Fibroblast of skin of left biceps (primary cell): ENCODE results near the gene MAST3.

ENCODE experiments used
- DNase-seq, 2 experiments: peaks; one replicate each; pipeline ENCODE4 v3.0.0-alpha.2; 2013; ENCODE audit warnings: low read depth in 2 of 2

The MAST3 gene

DNA sequence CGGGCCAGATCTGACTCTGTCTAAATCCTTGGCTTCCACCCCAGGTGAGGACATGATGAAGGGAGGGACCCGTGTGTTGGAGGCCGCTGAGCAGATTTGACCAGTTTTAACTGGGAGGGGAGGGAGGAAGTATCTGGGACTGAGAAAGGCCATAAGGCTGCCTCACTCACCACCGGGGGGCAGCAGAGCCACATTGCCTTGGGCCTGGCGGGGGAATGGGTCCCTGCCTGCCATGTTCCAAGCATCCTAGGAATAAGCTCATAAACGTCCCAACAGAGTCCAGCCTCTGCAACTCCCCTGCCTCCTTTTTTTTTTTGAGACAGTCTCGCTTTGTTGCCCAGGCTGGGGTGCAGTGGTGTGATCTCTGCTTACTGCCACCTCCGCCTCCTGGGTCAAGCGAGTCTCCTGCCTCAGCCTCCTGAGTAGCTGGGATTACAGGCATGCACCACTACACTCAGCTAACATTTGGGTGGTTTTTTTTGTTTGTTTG is 15.5 kb downstream of the MAST3 start:
- DNase-seq = peak; percentile 28 to 29

DNA sequence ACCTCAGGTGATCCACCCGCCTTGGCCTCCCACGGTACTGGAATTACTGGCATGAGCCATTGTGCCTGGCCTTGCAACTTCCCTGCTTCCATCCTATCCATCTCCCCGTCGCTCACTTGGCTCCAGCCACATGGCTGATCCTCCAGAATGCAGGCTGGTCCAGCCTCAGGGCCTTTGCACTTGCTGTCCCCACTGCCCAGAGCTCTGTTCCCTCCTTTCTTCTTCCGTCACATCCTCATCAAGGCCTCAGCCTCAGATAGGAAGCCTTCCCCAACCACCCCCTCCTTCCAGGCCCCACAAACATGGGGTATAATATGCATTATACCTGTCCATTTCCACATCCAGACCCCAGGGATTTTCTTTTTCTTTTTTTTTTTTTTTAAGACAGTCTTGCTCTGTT is 16.2 kb downstream of the MAST3 start:
- no peak for DNase-seq

DNA sequence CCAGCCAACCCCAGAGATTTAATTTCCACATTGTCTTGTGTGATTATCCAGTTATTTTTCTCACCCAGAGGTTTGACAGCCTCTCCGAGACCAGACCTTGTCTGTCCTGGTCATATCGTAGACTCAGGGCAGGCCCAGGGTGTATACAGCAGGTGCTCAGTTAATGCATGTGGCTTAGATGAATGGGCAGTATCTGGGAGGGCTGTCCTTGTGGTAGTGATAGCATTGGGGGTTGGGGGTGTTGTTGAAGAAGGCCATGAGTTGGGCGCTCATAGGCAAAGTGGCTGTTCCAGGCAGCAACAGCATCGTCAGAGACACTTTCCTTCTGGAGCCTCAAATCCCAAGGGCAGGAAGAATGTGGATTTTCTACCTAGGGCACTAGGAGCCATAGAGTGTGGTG is 16.9 kb downstream of the MAST3 start:
- DNase-seq = no peak

DNA sequence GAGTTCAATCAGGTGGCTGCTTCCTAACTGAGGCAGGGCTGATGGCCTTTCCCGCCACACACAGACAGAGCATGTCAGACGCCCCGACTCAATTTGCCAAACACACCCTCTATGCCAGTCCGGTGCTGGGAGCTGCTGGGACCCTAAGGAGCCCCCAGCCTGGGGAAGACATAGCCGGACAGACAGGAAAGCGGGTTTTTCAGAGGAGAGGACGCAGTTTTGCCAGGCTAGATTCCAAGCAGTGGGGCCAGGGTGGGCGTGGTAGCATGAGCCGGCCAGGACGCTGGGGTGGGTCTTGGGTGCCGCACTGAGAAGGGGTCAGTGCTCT is 19.8 kb downstream of the MAST3 start:
- DNase-seq = no peak

DNA sequence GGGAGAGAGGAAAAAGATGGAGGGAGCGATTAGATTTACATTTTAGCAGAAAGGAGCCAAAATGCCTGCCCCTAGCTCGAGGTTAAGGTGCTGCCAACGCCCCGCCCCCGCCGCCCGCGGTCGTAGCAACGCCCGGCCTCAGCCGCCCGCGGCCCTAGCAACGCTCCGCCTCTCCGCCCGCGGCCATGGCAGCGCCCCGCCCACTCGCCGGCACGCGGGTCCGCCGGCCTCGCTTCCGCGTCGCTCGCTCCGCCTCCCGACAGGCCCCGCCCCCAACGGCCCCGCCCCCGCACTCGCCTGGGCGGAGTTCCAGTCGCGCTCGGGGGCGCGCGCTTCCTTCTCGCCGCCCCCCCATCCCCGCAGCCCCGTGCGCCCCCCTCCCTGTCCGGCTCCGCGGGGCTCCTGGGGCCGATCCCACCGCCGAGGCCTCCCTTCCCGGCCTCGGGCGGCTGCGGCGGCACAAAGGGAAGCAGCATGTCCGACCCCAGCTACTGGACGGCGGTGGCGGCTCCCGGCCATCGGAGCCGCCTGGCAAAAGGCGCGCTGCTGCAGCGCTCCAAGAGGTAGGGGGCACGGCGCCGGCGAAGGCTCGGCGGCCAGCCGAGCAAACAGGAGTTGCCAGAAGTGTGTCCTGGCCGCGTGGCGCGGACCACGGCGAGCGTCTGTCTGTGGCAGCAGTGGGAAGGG is 20.3 kb downstream of the MAST3 start:
- DNase-seq = peak; percentile 37 to 57

DNA sequence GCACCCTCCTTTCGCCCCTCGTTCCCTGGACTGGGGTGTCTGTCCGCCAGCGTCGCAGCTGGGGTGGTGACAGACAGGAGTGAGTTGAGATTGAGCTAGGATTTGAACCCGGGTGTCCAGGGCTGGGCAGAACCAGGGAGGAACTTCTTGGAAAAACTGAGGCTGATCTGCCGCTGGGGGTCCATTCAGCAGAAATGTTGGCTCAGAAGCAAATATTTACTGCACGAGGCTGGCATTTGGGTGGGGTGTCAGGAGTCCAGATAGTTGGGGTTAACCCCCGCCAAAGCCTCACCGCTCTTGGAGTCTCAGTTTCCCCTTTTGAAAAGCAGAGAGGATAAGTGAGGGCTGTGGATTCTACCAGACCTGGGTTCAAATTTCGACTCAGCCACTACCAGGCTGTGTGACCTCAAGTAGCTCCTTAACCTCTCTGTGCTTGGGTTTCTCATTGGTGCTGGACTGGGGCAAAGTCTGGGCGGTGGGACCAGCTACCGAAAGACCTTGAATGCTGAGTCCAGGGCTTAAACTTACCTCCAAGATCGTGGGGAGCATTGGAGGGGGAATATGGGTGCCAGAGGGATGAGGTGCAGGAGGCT is 20.9 kb downstream of the MAST3 start:
- DNase-seq = no peak

DNA sequence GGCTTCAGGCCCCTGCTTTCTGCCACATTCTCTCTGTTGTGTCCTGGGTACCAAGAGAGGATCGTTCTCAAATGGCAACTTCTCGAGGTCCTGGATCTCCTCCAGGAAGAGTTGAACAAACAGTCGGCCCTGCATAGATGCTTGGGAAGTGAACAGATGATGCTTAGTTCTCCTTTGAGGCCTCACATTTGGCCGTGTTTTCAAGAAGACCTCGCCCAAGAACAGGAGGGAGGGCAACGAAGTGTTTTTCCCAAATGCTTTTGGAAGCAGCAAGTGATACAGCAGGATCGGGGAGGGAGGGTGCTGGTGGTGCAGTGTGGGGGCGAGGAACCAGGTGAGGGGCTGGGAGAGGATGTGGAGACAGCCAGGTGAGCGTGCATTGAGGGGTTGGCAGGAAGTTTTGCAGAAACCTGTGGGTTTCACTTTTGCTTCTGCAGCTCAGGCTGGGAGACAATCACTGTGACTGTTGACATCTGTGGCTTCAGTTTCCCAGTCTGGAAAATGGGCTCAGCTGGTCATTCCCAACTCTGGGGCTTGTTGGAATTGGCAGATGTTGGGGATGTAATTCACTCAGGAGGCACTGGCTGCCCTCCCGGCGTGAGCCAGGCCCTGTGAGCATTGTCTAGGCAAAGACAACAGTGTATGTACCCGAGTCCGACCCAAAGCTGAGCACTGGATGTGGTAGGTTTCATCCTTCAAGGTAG is 21.6 kb downstream of the MAST3 start:
- no peak for DNase-seq

DNA sequence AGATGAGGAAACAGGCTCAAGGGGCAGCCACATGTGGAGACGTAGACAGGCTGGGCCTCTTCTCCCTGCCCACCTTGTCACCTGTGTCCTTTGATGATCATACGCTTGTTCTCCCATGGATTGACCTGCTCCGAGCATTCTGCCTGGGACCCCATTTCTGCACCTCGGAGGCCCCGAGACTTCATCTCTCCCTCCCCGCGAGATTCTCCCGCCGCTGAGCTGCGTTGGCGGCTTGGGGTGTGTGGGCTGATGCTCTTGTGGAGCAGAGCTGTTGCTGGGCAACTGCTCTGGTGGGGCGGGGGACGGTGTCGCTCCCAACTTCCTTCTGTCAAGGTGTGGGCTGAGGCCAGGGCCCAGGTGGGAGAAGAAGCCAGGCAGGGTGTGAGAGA is 22.1 kb downstream of the MAST3 start:
- DNase-seq = no peak

DNA sequence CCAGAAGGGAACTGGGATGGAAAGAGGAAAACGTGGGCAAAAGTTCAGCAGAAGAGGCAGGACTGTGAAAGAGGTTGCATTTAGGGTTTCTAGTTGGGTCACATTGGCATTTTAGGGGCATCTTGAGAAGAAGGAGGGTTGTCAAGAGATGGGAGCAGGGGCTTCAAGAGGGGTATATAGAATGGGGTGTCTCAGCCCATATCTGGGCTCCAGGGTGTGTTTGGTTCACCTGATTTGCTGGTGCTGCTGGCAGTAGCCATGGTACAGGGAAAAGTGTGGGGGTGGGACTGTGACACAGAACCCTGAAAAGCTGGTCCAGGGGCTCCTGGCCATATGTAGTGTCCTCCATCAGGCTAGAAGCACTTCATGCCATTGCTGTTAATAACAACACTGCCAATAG is 22.5 kb downstream of the MAST3 start:
- no peak for DNase-seq

DNA sequence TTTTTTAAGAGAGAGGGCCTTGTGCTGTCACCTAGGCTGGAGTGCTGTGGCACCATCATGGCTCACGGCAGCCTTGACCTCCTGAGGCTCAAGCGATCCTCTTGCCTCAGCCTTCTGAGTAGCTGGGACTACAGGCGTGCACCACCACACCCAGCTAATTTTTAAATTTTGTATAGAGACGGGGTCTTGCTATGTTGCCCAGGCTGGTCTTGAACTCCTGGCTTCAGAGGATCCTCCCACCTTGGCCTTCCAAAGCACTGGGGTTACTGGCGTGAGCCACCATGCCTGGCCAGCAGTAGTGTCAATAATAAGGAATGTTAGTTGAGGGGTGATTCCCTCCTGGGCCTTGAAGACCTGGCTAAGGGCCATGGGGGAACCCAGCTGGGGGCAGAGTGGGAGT is 23.6 kb downstream of the MAST3 start:
- DNase-seq = no peak

DNA sequence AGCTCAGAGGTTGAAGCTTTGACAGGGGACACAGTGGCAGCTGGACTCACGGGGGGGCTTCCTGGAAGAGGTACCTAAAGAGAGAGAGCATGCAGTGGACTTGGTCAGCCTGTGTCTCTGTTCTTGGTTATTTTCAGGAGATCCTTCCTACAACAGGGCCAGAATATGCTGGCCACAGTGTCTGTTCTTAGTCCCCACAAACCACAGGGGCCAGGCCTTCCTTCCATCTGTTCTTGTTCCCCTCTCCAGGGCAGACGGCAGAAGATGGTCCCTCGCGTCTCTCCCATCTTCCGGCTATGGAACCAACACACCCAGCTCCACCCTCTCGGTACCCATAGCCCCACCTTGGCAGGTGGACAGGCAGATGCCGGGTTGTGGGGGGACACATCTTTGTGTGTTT is 24.8 kb downstream of the MAST3 start:
- no peak for DNase-seq

DNA sequence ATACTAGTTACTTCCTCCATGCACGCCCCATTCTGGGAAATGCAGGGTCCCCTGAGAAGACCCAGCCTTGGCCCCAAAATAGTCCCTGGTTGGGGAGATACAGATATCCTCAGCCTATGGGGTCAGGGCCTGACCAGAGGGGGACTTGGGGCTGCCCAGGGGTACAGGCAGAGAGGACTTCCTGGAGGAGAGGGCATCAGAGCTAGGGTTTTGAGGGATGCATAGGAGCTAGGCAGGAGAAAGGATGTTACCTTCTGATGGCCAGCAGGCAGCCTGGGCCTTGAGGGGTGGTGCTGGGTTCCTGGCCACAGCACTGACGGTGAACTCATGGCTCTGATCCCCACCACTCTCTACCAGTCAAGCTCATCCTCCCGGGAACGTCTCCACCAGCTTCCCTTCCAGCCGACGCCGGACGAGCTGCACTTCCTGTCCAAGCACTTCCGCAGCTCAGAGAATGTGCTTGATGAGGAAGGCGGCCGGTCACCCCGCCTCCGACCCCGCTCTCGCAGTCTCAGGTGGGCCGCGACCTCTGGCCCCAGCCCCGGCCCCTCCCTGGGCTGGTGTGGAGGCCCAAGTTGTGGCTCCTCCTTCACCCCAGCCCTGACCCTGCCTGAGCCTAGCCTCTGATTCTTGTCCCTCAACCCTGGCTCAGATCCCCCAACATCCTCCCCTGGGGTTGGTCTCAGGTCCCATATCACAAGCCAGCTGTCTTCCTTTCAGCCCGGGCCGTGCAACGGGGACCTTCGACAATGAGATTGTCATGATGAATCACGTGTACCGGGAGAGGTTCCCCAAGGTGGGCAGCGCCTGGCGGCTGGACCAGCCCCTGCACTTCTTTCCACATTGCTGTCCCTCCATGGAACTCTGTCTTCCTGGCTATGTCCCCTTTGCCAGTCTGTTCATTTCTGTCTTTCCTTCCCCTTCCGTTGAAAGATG is 25.6 kb downstream of the MAST3 start:
- DNase-seq = no peak

DNA sequence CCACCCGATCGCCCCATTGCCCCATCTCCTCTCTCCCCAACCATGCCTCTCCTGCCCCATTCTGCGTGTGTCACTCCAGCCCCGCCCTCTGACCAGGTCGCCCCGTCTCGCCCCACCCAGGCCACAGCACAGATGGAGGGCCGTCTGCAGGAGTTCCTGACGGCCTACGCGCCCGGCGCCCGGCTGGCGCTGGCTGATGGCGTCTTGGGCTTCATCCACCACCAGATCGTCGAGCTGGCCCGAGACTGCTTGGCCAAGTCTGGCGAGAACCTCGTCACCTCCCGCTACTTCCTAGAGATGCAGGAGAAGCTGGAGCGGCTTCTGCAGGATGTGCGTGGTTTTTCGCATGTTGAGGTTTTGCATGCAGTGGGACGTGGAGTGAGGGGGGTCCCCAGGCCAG is 26.2 kb downstream of the MAST3 start:
- no peak for DNase-seq

DNA sequence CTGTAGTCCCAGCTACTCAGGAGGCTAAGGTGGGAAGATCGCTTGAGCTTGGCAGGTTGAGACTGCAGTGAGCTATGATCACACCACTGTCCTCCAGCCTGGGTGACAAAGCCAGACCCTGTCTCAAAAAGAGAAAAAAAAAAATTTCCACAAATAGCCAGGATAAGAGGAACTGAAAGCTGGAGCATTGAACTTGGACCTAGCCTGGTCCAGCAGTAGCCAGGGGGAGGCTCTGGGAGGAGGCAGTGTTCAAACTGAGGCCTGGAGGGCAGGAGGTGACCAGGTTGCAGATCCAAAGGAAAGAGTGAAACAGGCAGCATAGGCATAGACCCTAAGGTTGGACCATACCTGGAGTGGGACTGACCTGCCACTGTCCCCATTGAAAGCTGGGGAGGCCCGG is 28.5 kb downstream of the MAST3 start:
- no peak for DNase-seq

DNA sequence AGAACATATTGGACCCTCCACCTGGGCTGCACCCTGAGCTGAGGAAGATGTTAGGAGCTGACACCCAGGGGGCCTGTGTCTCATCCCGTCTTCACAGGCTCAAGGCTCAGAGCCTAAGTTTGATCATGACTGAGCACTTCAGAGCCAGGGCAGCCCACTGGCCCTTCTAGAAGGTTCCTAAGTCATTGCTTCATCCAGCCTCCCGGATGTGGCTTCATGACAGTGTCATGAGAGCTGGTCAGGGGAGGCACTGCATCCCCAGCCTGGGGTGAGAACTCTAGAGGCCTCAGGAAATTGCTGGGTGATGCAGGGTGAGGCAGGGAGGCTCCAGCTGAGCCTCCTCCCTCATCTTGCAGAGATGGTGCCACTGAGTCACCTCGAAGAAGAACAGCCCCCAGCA is 30.5 kb downstream of the MAST3 start:
- DNase-seq = no peak

DNA sequence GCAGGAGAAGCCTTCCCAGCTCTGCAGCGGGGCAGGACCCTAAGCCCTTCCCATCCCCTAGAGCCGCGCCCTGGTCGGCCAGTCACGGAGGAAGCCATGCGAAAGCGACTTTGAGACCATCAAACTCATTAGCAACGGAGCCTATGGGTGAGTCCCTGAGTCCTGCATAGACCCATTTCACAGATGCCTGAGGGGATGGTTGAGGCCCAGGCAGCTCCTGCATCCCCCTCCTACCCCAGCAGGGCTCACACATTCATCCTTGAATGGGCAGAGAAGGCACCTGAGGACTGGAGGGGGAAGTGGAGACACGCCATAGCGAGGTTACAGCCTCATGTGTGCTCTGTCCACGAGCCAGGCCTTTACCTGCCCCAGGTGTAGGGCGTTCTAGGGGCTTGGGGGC is 31.2 kb downstream of the MAST3 start:
- DNase-seq = no peak

DNA sequence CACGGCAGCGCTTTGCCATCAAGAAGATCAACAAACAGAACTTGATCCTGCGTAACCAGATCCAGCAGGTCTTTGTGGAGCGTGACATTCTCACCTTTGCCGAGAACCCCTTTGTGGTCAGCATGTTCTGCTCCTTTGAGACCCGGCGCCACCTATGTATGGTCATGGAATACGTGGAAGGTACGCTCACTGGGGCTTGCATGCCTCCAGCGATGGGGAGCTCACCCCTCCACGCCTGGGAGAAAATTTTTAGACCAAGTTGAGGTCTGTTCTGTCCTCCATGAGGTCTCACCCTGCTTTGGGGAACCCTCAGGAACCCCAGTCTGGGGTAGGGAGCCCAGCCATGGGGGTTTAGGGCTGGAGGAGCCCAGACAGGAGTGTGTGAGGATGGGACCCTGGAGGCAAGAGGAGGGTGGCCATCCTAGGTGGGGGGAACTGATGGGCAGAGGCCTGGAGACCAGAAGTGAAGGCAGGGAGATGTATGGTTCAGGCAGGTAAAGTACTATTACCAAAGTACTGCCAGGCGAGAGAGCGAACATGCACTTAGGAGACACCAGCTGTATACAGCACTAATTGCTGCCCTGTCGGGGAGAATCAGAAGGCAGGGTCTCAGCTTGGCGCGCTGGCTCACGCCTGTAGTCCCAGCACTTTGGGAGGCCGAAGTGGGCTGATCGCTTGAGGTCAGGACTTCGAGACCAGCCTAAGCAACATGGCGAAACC is 33.1 kb downstream of the MAST3 start:
- DNase-seq = no peak

DNA sequence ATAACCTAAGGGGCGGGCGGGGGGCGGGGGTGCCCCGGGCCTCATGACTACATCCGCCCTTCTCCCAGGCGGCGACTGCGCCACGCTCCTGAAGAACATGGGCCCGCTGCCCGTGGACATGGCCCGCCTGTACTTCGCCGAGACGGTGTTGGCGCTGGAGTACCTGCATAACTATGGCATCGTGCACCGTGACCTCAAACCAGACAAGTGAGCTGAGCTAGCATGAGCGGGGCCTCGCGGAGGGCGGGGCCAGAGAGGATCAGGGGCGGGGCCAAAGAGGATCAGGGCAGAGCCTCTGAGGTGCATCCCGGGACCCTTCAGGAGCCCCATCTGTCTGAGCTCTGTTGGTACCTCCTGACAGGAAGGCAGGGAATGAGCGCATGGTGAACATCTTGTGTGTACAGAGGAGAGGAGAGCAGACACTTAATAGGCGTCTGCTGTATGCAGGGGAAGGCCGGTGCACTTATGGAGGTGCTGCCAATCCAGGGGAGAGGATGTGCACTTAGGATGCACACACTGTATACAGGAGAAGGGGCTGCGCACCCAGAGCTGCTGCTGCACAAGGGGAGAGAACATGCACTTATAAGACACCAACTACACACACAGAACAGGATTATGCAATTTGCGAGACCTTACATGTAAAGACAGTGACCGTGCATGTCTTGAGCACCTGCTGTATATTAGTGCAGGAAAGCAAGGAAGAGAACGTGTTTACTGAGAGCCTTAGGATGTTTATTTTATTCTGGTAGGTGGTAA is 34.4 kb downstream of the MAST3 start:
- DNase-seq = no peak

DNA sequence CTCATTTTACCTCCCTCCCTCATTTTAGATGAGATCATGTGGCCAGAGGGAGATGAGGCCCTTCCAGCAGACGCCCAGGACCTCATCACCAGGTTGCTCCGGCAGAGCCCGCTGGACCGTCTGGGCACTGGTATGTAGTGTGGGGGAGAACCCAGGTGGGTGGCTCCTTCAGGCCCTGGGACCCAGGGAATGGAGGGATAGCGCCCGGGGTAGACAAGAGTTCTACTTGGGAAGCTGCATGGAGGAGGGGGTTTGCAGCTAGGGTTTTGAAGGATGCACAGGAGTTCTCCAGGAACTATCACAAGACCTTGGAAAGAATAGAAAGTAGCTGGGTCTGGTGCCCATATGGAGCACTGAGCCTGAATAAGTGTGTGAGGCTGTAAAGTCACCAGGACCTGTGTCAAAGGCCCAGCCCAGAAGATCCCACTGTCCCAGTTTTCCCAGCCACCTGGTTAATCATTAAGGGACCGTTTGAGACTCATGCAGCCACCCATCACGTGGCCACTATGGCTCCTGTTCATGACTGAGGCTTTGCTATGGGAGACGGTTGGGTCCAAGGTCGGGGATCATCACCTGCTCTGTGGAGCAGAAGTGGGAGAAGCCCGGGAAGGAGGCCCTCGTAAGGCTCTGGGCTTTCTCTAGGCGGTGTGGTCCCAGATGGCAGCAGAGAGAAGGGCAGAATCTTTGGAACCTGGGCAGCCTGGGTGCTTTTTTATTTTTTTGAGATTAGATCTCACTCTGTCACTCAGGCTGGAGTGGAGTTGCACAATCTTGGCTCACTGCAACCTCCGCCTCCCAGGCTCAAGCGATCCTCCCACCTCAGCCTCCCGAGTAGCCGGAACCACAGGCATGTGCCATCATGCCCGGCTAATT is 38.4 kb downstream of the MAST3 start:
- DNase-seq = no peak

DNA sequence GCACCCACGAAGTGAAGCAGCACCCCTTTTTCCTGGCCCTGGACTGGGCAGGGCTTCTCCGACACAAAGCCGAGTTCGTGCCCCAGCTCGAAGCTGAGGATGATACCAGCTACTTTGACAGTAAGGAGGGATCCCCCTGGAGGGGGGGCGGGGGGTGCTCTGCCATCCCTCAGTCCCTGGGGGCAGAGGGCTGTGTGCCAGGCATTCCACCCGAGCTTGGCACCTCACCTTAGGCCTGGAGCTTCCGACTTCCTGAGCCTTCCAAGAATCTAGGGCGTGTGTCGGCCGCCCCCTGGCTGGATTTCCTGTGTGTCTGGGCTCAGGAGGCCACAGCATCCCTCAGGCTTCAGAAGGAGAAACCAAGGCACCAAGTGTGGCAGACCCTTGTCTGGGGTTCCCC is 39.7 kb downstream of the MAST3 start:
- no peak for DNase-seq
